Activated T-helper 17 cell treated with anti-CD3 and anti-CD28 coated beads, Interleukin-2, amount 50 U/mL, for 72 hours (primary cell): ENCODE results near the gene AP3B1. TPM values are rescaled to one million over a fixed set of nuclear protein-coding genes. Genes with fewer than 3 reads are reported as not detected.
"Not testable (repeated sequence)": the region's sequence is repeated elsewhere in the genome, so short reads cannot be mapped to it uniquely, and the experiment has no call there.

ENCODE experiments used
- ATAC-seq: fragments of 150-1000 bp; cut with Tn5 transposase; replicated peaks from 2 replicates; pipeline ENCODE4 v1.10.0; 2021; ENCODE audit warnings: mild to moderate bottlenecking, moderate library complexity
- H3K27ac Mint-ChIP-seq: one replicate; pipeline ENCODE4 v1.8.0; 2022; ENCODE audit warnings: mixed read lengths
- H3K27me3 Mint-ChIP-seq: one replicate; pipeline ENCODE4 v1.8.0; 2022; ENCODE audit warnings: mixed read lengths
- H3K36me3 Mint-ChIP-seq: one replicate; pipeline ENCODE4 v1.8.0; 2022; ENCODE audit warnings: low read depth, mild to moderate bottlenecking, mixed read lengths
- H3K4me1 Mint-ChIP-seq: one replicate; pipeline ENCODE4 v1.8.0; 2022; ENCODE audit warnings: mixed read lengths
- H3K4me3 Mint-ChIP-seq: one replicate; pipeline ENCODE4 v1.8.0; 2022; ENCODE audit warnings: mild to moderate bottlenecking, mixed read lengths
- H3K9me3 Mint-ChIP-seq: one replicate; pipeline ENCODE4 v1.8.0; 2022; ENCODE audit warnings: mixed read lengths
- total RNA-seq, 2 donors: library from RNA; stranded (reverse); gene quantifications; one replicate each; pipeline ENCODE4 v1.2.3, GENCODE V29; 2022

The AP3B1 gene
- total RNA-seq, 2 donors from 2014 or later, result 46.1 to 48.3 TPM

DNA sequence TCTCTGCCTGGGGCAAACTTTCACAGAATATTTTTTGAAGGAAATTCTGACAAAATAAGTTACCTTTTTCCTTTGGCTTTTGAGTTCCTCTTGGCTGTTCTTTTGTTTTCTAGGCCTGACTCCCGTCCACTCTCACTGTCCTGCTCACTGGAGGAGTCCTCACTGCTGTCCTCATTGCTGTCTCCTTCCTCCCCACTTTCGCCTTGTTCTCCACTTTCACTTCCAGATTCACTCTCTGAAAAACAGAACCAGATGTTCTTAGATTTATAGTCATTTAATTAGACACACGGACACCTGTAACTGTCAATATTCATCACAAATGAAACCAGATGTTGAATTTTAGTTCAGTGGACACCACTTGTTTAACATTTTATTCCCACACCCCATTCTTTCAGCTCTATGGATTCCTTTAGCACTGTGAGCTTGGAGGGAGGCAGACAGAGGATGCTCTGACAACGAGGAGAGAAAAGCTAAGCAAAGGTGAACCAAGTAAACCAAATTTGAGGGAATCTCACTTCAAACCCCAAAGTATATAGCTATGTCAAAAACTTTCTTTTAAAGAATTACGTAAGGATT lies 180.7 kb downstream of the AP3B1 start:
- no peaks in the 10 kb centered on the region for H3K27me3 Mint-ChIP-seq
- H3K36me3 Mint-ChIP-seq, result peaks cover 81% of the 10 kb centered on the region
- no peaks in the 10 kb centered on the region for H3K9me3 Mint-ChIP-seq
- H3K27ac Mint-ChIP-seq, result peak overlapping the region; percentile 28
- no peak overlapping the region for H3K4me3 Mint-ChIP-seq
- no peak for ATAC-seq
- H3K4me1 Mint-ChIP-seq, result peaks cover 5% of the 10 kb centered on the region

DNA sequence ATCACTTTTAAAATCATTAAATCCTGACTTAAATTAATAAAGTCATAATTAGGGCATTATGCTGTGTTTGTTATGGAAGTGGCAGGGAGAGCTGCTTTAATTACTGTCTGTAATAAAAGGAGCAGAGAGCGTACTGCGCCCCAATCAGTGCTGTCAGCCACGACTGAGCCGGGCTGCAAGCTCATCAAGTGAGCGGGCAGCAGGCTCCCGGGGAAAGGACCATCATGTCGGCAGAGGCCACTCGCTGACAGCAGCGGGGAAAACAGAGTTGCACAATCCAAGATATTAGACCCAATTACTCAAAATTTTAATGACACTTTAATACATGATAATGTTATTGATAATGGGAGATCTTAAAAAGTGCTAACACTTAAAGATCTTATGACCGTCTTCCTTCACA lies 181.6 kb downstream of the AP3B1 start:
- Mint-ChIP-seq H3K4me3 (no peak overlapping the region), H3K27me3 (no peaks in the 10 kb centered on the region), H3K27ac (no peak overlapping the region), H3K36me3 (peaks cover 83% of the 10 kb centered on the region), H3K4me1 (peaks cover 5% of the 10 kb centered on the region), H3K9me3 (no peaks in the 10 kb centered on the region)
- ATAC-seq, result no peak

DNA sequence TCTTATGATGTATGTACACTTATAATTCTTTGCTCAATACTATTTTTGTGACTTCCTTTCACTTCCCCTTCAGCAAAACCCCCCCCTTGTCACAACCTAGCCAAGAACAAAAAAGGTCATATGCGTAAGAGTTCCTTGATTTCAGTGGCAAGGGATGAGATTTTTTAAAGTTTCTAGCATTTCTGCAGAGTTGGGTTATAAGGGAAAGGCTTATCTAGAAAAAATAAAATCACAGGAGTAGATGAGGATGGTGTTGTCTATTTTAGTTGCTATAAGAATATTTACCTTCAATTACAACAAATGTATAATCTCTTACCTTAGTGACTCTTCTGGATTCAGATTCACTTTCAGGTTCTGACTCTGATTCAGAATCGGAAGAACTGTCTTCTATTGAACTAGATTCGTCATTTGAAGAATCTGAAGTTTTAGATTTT lies 184.6 kb downstream of the AP3B1 start:
- Mint-ChIP-seq H3K36me3 (peaks cover 82% of the 10 kb centered on the region), H3K4me3 (no peak overlapping the region), H3K9me3 (no peaks in the 10 kb centered on the region), H3K27me3 (no peaks in the 10 kb centered on the region), H3K27ac (no peak overlapping the region), H3K4me1 (peaks cover 5% of the 10 kb centered on the region)
- no peak for ATAC-seq

DNA sequence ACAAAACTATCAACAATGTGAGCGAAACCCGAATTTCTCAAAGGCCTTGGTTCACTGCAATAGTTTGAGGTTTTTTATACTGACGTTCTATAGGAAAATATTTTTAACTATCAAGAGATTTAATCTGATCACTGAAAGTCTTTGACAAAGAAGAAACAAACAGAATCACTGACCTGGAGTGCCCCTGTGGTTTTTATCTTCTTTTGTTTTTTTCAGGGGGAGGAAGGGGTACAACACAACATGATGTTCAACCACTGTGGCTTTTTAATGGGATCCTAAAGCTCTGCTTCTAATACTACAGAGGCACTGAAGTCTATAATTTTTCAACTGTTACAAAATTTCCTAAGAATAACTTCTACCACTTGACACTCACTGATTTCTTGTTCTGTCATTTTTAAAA lies 185.9 kb downstream of the AP3B1 start:
- no peaks in the 10 kb centered on the region for H3K9me3 Mint-ChIP-seq
- no peaks in the 10 kb centered on the region for H3K27me3 Mint-ChIP-seq
- ATAC-seq, result no peak
- H3K36me3 Mint-ChIP-seq, result peaks cover 69% of the 10 kb centered on the region
- H3K4me3 Mint-ChIP-seq, result no peak overlapping the region
- no peak overlapping the region for H3K27ac Mint-ChIP-seq
- H3K4me1 Mint-ChIP-seq, result peaks cover under 1% of the 10 kb centered on the region

DNA sequence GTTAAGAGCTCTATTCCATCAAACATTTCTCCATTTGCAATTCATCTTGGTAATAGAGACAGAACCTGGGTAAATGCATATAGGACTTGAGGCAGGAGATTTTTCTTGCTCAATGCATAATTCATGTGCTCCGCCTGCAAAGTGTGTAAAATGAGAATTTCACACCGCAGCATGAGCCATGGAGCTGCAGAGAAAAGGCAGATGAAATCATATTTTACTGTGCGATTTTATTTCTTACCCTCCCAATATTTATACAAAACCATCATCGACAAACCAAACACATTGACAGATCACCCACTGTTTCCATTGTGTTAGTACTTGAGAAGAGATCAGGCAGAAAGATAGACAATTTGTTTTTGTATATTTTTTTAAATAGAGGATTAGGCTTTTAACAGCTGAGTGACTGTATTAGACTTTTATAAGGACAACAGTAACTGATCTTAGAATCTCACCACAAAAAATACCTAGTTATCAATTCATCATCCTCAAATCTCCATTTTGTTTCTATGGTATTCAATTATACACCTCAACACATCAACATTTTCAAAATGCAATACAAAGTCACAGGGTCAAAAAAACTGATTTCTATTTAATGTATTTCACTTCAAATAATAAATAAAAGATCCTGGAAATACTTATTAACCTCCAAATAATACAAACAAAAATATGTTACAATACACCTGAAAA lies 191.1 kb downstream of the AP3B1 start:
- no peaks in the 10 kb centered on the region for H3K27me3 Mint-ChIP-seq
- no peak overlapping the region for H3K4me3 Mint-ChIP-seq
- no peak for ATAC-seq

DNA sequence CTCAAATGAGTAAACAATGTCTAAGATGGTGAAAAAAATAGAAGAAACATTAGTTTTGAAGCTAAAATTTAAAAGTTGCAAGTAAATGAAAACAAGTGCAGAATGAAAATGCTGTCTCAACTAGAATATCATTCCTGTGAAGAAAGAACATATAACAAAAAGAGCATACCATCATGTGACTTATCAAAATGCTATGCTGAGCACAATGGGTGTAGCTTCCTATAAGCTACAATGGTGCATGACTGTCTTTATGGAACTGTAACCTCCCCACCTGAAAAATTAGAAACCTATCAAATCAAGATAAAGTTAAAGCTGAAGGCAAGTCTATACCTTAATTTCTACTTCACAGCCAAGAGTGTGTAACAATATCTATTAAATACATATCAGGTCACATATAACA lies 192.0 kb downstream of the AP3B1 start:
- ATAC-seq, result no peak
- H3K4me1 Mint-ChIP-seq, result no peaks in the 10 kb centered on the region
- H3K36me3 Mint-ChIP-seq, result peaks cover 66% of the 10 kb centered on the region
- no peaks in the 10 kb centered on the region for H3K27me3 Mint-ChIP-seq
- H3K9me3 Mint-ChIP-seq, result no peaks in the 10 kb centered on the region
- no peak overlapping the region for H3K27ac Mint-ChIP-seq
- H3K4me3 Mint-ChIP-seq, result no peak overlapping the region

More for the DNA sequence above, 191.1 kb downstream of the AP3B1 start:
- Mint-ChIP-seq H3K4me1 (no peaks in the 10 kb centered on the region), H3K36me3 (peaks cover 73% of the 10 kb centered on the region), H3K27ac (no peak overlapping the region), H3K9me3 (no peaks in the 10 kb centered on the region)

DNA sequence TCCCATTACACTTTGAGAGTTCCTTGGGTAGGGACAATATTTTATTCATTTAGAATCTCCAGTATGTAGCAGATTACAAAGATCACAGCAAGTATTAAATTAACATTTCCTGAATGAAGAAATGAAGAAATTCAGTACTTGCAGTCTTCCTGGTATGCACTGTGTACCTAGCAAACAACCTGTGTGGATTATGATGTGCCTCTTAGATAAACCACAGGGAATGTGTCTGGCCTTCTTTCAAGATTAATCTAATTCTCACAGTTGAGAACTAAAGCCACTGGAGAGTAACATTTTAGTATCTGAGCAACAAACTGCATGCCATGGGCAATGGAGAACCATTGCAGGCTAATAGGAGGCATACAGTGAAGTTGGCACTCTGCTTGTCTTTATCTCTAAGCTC lies 199.4 kb downstream of the AP3B1 start:
- Mint-ChIP-seq H3K27me3 (no peaks in the 10 kb centered on the region), H3K27ac (no peak overlapping the region), H3K4me1 (no peaks in the 10 kb centered on the region), H3K9me3 (no peaks in the 10 kb centered on the region), H3K36me3 (peaks cover 67% of the 10 kb centered on the region), H3K4me3 (no peak overlapping the region)
- no peak for ATAC-seq

DNA sequence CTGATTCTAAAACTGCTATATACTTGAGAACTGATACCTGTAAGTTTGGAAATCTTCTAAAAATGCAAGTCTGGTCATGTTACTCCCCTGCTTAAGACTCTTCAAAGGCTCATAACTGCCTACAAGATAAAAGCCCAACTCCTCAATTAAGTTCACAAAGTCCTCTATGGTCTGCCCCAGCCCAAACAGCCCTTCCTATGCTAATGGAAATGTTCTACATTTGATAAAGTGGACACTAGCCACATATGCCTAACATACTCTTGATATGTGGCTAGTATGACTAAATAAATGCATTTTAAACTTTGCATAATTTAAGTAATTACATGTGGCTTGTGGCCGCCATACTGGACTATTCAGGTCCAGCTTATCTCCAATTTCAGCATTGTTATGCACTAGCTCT lies 204.5 kb downstream of the AP3B1 start:
- no peak overlapping the region for H3K27ac Mint-ChIP-seq
- H3K9me3 Mint-ChIP-seq, result no peaks in the 10 kb centered on the region
- no peak overlapping the region for H3K4me3 Mint-ChIP-seq
- ATAC-seq, result no peak
- no peaks in the 10 kb centered on the region for H3K27me3 Mint-ChIP-seq
- H3K4me1 Mint-ChIP-seq, result no peaks in the 10 kb centered on the region
- H3K36me3 Mint-ChIP-seq, result peaks cover 79% of the 10 kb centered on the region

DNA sequence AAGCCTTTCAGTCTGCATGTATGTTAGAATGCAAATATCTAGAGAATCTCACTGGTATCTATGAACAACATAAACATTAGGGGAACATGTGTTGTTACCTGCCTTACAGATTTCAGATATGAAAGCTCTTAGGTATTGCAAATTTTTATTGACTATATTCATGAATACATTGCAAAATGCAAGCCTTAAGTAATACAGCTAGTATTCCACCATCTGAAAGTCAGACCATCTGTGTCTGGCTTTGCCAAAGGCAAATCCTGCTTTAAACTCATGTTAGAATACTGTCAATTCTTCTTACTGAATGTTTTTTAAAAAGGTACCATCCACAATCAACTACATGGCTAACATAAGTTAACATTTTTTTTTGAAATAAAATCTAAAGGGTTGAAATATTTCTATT lies 215.6 kb downstream of the AP3B1 start:
- H3K9me3 Mint-ChIP-seq, result no peaks in the 10 kb centered on the region
- H3K4me3 Mint-ChIP-seq, result no peak overlapping the region
- H3K27ac Mint-ChIP-seq, result no peak overlapping the region
- peaks cover 12% of the 10 kb centered on the region for H3K36me3 Mint-ChIP-seq
- H3K27me3 Mint-ChIP-seq, result no peaks in the 10 kb centered on the region
- no peak for ATAC-seq
- no peaks in the 10 kb centered on the region for H3K4me1 Mint-ChIP-seq

DNA sequence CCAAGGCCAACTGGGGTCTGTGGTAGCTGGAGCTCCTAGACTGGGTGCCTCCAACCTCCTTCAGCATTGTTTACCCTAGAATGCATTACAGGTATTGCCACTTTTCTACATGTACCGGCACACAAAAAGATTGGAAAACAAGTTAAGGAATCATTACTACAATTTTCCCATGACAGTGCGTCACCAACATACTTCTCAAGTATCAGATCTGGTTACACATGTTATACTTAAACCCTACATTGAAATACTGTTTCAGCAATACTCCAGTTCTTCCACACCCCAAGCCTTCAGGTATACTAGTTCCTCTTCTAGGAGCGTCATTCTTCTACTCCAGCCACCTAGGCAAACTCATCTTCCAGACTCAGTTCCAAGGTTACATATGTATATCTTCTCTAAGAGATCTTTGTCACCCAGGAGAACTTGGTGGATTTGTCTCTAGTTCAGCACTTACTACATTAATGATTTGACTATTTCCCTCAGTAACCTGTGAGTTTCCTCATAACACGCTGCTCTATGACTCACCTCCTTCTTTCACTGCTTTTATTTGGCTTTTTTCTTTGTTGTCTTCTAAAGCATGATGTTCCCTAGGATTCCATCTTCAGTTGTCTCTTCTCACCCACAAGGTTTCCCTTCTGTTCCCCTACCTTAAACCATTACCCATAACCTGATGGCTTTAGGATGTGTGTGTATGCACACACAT lies 217.0 kb downstream of the AP3B1 start:
- Mint-ChIP-seq H3K27ac (no peak overlapping the region), H3K4me3 (no peak overlapping the region)
- no peak for ATAC-seq

DNA sequence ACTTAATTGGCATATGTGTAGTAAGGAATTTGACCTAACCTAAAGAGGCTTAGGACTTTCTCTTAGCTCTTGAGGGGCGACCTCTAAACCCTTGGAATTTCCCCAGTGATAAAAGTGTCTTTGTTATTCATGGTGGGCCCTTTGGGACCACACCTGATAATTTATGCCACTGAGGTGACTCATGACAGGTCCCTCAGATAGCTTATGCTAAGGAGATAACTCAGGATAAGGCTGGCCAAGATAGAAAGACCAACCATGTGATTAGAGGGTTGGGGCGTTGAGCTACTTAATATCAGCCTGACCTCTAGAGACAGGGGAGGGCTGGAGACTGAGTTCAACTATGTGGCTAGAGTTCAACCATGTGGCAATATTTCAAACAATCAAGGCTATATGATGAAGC lies 218.1 kb downstream of the AP3B1 start:
- ATAC-seq, result no peak
- Mint-ChIP-seq H3K4me3 (no peak overlapping the region), H3K36me3 (peaks cover 13% of the 10 kb centered on the region), H3K27me3 (no peaks in the 10 kb centered on the region), H3K9me3 (no peaks in the 10 kb centered on the region), H3K4me1 (no peaks in the 10 kb centered on the region), H3K27ac (no peak overlapping the region)

More for the DNA sequence above, 217.0 kb downstream of the AP3B1 start:
- no peaks in the 10 kb centered on the region for H3K4me1 Mint-ChIP-seq
- no peaks in the 10 kb centered on the region for H3K27me3 Mint-ChIP-seq
- peaks cover 13% of the 10 kb centered on the region for H3K36me3 Mint-ChIP-seq
- H3K9me3 Mint-ChIP-seq, result no peaks in the 10 kb centered on the region

DNA sequence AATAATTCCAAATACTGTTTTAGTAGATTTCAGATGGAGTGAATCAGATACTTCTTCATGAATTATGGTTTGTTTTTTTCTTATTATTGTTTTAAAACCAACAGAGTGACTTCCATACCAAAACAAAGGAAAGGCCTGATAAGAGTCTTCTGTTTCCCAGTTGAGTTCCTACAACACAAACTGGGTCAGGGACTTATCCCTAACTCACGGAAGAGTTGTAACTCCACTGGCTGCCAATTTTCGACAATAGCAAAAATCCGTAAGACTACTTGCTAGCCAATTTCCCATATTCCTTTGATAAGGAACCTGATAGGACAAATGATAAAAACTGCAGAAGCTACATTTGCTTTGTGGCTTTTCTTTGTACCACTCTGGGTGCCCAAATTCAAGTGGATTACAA lies 219.2 kb downstream of the AP3B1 start:
- Mint-ChIP-seq H3K27me3 (no peaks in the 10 kb centered on the region), H3K9me3 (no peaks in the 10 kb centered on the region), H3K4me3 (no peak overlapping the region), H3K36me3 (peaks cover 5% of the 10 kb centered on the region), H3K27ac (no peak overlapping the region), H3K4me1 (no peaks in the 10 kb centered on the region)
- ATAC-seq, result no peak

DNA sequence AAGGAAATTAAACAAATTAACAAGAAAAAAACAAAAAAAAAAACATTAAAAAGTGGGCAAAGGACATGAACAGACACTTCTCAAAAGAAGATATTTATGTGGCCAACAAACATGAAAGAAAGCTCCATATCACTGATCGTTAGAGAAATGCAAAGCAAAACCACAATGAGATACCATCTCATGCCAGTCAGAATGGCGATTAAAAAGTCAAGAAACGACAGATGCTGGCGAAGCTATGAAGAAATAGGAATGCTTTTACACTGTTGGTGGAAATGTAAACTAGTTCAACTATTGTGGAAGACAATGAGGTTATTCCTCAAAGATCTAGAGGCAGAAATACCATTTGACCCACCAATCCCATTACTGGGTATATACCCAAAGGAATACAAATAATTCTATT lies 223.8 kb downstream of the AP3B1 start:
- H3K27ac Mint-ChIP-seq, H3K4me3 Mint-ChIP-seq, ATAC-seq, H3K4me1 Mint-ChIP-seq, H3K27me3 Mint-ChIP-seq: not testable (repeated sequence)
- H3K36me3 Mint-ChIP-seq, result peaks cover 18% of the 10 kb centered on the region
- peaks cover 14% of the 10 kb centered on the region for H3K9me3 Mint-ChIP-seq

DNA sequence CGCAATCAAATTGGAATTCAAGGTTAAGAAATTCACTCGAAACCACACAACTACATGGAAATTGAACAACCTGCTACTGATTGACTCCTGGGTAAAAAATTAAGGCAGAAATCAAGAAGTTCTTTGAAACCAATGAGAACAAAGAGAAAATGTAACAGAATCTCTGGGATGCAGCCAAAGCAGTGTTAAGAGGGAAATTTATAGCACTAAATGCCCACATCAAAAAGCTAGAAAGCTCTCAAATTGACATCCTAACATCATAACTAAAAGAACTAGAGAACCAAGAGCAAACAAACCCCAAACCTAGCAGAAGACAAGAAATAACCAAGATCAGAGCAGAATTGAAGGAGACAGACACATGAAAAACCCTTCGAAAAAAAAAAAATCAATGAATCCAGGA lies 226.9 kb downstream of the AP3B1 start:
- H3K4me3 Mint-ChIP-seq, H3K27ac Mint-ChIP-seq, H3K27me3 Mint-ChIP-seq, H3K4me1 Mint-ChIP-seq, ATAC-seq: not testable (repeated sequence)
- Mint-ChIP-seq H3K36me3 (peaks cover 13% of the 10 kb centered on the region), H3K9me3 (peaks cover 14% of the 10 kb centered on the region)

DNA sequence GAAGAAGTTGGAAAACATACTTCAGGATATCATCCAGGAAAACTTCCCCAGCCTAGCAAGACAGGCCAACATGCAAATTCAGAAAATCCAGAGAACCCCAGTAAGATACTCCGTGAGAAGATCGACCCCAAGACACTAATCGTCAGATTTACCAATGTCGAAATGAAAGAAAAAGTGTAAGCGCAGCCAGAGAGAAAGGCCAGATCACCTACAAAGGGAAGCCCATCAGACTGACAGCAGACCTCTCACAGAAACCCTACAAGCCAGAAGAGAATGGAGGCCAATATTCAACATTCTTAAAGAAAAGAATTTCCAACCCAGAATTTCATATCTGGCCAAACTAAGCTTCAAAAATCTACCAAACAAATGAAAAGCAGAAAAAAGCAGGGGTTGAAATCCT lies 227.8 kb downstream of the AP3B1 start:
- H3K4me1 Mint-ChIP-seq, ATAC-seq, H3K4me3 Mint-ChIP-seq, H3K27ac Mint-ChIP-seq, H3K27me3 Mint-ChIP-seq: not testable (repeated sequence)
- peaks cover 13% of the 10 kb centered on the region for H3K36me3 Mint-ChIP-seq
- peaks cover 14% of the 10 kb centered on the region for H3K9me3 Mint-ChIP-seq
